Common myeloid progenitor, CD34-positive (primary cell): ENCODE data around the gene SERTAD2.

Source experiments
- CTCF ChIA-PET: fragments of 350-600 bp; sonication (Branson Sonifier 250); formaldehyde crosslinking; loops from one replicate; lab custom pipeline; 2021; ENCODE audit warnings: antibody characterized with exemption; lab: Charles Lee
- POLR2A ChIA-PET: fragments of 350-600 bp; sonication (Branson Sonifier 250); formaldehyde crosslinking; loops from one replicate; lab custom pipeline; 2021; ENCODE audit warnings: antibody characterized with exemption; lab: Charles Lee
- DNase-seq, 3 donors: peaks; one replicate each; pipeline versions ENCODE4 v3.0.0 to v3.0.0-alpha.2; 2013
- H3K27ac ChIP-seq, 2 experiments: 1 replicate in 1 of 2; 2 replicates in 1 of 2; pipeline ENCODE4 v1.7.0; 2013; ENCODE audit warnings: inconsistent platforms in 2 of 2, low read length in 2 of 2, mild to moderate bottlenecking in 2 of 2, low read depth in 1 of 2, moderate library complexity in 1 of 2; ENCODE audit not compliant: severe bottlenecking in 2 of 2, insufficient read depth in 1 of 2, poor library complexity in 1 of 2
- H3K27me3 ChIP-seq, 5 experiments: replicated peaks in 2 of 5; 1 replicate in 3 of 5; 2 replicates in 2 of 5; pipeline versions ENCODE4 v1.6.1 to v1.7.0; 2013; ENCODE audit warnings: low read length in 4 of 5, mild to moderate bottlenecking in 2 of 5, moderate library complexity in 2 of 5, inconsistent platforms in 1 of 5; ENCODE audit not compliant: insufficient read depth in 5 of 5, control insufficient read depth in 4 of 5
- H3K36me3 ChIP-seq, 4 experiments: 1 replicate in 2 of 4; 2 replicates in 2 of 4; pipeline versions ENCODE4 v1.6.1 to v1.7.0; 2013; ENCODE audit warnings: low read length in 3 of 4, control low read depth in 1 of 4, mild to moderate bottlenecking in 1 of 4; ENCODE audit not compliant: control insufficient read depth in 4 of 4, insufficient read depth in 4 of 4
- H3K4me1 ChIP-seq, 4 experiments: 1 replicate in 3 of 4; 2 replicates in 1 of 4; pipeline versions ENCODE4 v1.6.1 to v1.7.1; 2013; ENCODE audit warnings: low read length in 3 of 4, mild to moderate bottlenecking in 3 of 4, control low read depth in 1 of 4, inconsistent platforms in 1 of 4, moderate library complexity in 1 of 4; ENCODE audit not compliant: control insufficient read depth in 4 of 4, insufficient read depth in 4 of 4; ENCODE audit errors: control extremely low read depth in 1 of 4
- H3K4me3 ChIP-seq, 7 experiments: 1 replicate in 4 of 7; 2 replicates in 3 of 7; pipeline versions ENCODE4 v1.5.1 to v1.7.0; 2013; ENCODE audit warnings: mild to moderate bottlenecking in 7 of 7, low read length in 6 of 7, moderate library complexity in 6 of 7, inconsistent platforms in 2 of 7, low read depth in 2 of 7, control low read depth in 1 of 7; ENCODE audit not compliant: insufficient read depth in 4 of 7, control insufficient read depth in 1 of 7; ENCODE audit errors: extremely low read depth in 1 of 7
- H3K9me3 ChIP-seq, 5 experiments: 1 replicate in 4 of 5; 2 replicates in 1 of 5; pipeline versions ENCODE4 v1.6.1 to v1.7.1; 2013; ENCODE audit warnings: low read length in 4 of 5, mild to moderate bottlenecking in 2 of 5, inconsistent platforms in 1 of 5, low read depth in 1 of 5, moderate library complexity in 1 of 5; ENCODE audit not compliant: control insufficient read depth in 4 of 5, insufficient read depth in 2 of 5; ENCODE audit errors: control extremely low read depth in 1 of 5
- WGBS: methylation state at CpG from one replicate; pipeline ENCODE4 v1.1.5; 2013; ENCODE audit not compliant: insufficient coverage; 5-methylcytosine and 5-hydroxymethylcytosine counted together

SERTAD2 gene

DNA sequence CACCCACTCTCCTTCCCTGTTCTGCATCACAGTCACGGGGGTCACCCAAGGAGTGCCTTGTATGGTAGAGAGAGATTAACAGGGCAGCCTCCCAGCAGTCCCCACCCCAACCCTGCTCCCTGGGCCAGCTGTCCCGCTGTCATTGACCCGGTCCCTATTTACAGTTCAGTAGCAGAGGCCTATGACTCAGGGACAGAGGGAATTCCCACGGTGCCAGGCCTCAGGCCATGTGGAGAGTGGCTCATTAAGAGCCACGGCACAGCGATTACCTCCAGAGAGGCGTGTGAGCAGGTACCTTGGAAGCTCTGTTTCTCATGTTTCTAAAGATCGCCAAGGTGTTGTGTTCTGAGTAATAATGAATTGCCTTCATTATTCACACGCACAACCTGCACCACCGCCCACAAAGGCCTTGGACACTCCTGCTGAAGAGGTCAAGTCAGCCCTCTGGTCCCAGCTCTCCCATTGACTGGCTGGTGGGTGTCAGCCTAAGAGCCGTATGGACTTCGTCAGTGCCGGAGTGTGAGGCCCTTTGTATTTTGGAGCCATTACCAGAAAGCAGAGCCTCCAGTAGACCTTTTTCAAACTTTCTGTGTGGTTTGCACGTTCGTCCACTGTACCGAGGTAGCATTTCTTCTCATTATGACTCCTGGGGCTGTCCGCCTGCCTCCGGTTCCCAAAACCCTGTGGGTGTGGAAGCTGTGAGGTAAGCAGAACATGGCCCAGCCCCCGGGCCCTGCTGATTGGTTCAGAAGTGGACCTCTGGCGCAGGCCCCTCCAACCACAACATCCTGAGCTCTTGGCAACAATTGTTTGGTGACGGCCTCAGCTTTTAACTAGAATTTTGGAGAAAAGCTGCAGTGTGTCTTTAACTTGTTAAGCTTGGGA, 47.0 kb downstream of the SERTAD2 start:
- ChIA-PET CTCF (interaction anchor here (0.6 to 7.0 kb wide), 24 partner anchors 9 to 425 kb away, joined by 3 to 61 read pairs (median 4); no protein-coding TSS in a partner anchor), POLR2A (interaction anchor here (0.5 to 1.6 kb wide), 5 partner anchors 20 to 154 kb away, joined by 3 to 5 read pairs (median 3); no protein-coding TSS in a partner anchor)
- Histone ChIP-seq H3K27ac (peak overlapping the region; percentile 27 to 78), H3K27me3 (no peaks in the 10 kb centered on the region), H3K4me1 (peaks cover 10 to 33% (median 30%) of the 10 kb centered on the region in 4 experiments), H3K4me3 (peak overlapping the region in 5 of 7 experiments; percentile 25 to 70 (median 41)), H3K9me3 (peaks cover 0 to 4% (median 0%) of the 10 kb centered on the region in 5 experiments), H3K36me3 (no peaks in the 10 kb centered on the region)
- DNase-seq, result peak; percentile 95 to 98 (median 98)
- WGBS, result 22% methylated on average over 14 of the region's 21 CpGs

DNA sequence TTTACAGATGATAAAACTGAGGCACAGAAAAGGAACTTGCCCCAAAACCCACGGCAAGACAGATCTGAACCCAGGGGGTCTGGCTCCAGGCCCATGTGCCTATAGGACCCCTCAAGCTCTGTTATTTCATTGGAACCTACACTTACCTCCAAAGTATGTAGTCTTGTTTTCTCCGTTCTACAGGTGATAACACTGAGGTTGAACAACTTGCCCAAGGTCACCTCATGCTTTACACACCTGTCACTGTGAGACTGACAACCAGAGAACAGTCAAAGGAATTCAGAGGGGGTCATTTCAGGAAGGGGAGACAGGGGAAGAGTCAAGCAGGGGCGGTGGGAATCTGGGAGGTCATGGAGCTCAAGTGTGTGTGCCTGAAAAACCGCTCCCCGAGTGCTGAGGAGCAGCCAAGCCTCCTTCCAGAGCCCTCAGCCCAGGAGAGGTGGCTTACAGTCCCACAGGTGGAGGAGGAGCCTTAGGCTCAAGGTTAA, 47.7 kb downstream of the SERTAD2 start:
- peaks cover 10 to 33% (median 30%) of the 10 kb centered on the region in 4 experiments for H3K4me1 ChIP-seq
- 89% methylated on average over 5 of the region's 5 CpGs for WGBS
- no peak overlapping the region for H3K27ac ChIP-seq
- ChIA-PET POLR2A (no interaction called here), CTCF (interaction anchor here (1.0 to 7.0 kb wide), 9 partner anchors 12 to 263 kb away, joined by 3 to 61 read pairs (median 4); no protein-coding TSS in a partner anchor)
- H3K9me3 ChIP-seq, result peaks cover 0 to 4% (median 0%) of the 10 kb centered on the region in 5 experiments
- H3K27me3 ChIP-seq, result no peaks in the 10 kb centered on the region
- no peaks in the 10 kb centered on the region for H3K36me3 ChIP-seq
- no peak overlapping the region for H3K4me3 ChIP-seq
- DNase-seq, result no peak

DNA sequence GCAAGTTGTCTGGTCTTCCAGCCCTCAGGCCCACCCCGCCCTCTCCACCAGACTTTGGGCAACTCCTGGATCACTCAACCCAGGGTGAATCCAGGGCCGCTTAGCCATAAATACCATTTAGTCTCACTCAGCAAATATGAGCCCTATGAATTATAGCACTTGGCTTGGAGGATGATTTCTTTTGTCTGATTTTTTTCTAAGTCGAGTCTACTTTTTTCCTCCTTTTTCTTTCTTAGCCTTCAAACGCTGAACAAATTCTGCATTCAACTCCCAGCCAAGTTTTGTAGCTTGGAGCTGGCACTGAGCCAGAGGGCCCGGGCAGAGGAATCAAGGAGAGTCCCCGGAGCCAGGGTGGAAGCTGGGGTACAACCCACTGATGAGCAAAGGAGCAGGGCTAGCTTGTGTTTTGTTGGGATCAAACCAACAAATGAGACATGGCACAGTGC, 48.7 kb downstream of the SERTAD2 start:
- WGBS, result 97% methylated on average over 4 of the region's 6 CpGs
- Histone ChIP-seq H3K9me3 (peaks cover 0 to 4% (median 0%) of the 10 kb centered on the region in 5 experiments), H3K4me3 (no peak overlapping the region), H3K27me3 (no peaks in the 10 kb centered on the region), H3K36me3 (no peaks in the 10 kb centered on the region), H3K27ac (no peak overlapping the region), H3K4me1 (peaks cover 9 to 32% (median 30%) of the 10 kb centered on the region in 4 experiments)
- ChIA-PET POLR2A (no interaction called here), CTCF (interaction anchor here (0.7 to 7.0 kb wide), 8 partner anchors 11 to 264 kb away, joined by 3 to 61 read pairs (median 4); no protein-coding TSS in a partner anchor)
- DNase-seq, result no peak

GRCh38 chr2:64604155-64604554, 49.6 kb downstream of the SERTAD2 start:
- H3K27me3 ChIP-seq, result no peaks in the 10 kb centered on the region
- no peak overlapping the region for H3K27ac ChIP-seq
- peaks cover 7 to 27% (median 25%) of the 10 kb centered on the region in 4 experiments for H3K4me1 ChIP-seq
- no peak overlapping the region for H3K4me3 ChIP-seq
- POLR2A ChIA-PET, result no interaction called here
- DNase-seq, result no peak
- 100% methylated on average over 2 of the region's 2 CpGs for WGBS
- H3K36me3 ChIP-seq, result no peaks in the 10 kb centered on the region
- peaks cover 0 to 4% (median 0%) of the 10 kb centered on the region in 5 experiments for H3K9me3 ChIP-seq
- CTCF ChIA-PET, result interaction anchor here (7.0 kb wide), 1 partner anchor 15 kb away, joined by 61 read pairs; no protein-coding TSS in a partner anchor

DNA sequence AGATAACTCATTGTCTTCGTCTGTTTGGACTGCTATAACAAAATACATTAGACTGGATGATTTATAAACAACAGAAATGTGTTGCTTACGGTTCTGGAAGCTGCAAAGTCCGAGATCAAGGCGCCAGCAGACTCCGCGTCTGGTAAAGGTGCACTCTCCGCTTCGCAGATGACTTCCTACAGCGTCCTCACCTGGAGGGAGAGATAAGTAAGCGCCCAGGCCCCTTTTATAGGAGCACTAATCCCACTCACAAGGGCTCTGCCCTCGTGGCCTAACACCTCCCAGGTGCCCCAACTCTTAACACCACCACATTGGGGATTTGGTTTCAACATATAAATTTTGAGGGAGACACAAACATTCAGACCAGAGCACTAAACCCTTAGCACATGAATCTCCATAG, 51.3 kb downstream of the SERTAD2 start:
- H3K4me1 ChIP-seq, result peaks cover 5 to 13% (median 11%) of the 10 kb centered on the region in 4 experiments
- H3K9me3 ChIP-seq, result peaks cover 0 to 4% (median 0%) of the 10 kb centered on the region in 5 experiments
- POLR2A ChIA-PET, result no interaction called here
- WGBS, result 100% methylated on average over 10 of the region's 11 CpGs
- H3K27me3 ChIP-seq, result no peaks in the 10 kb centered on the region
- H3K4me3 ChIP-seq, result no peak overlapping the region
- no peak for DNase-seq
- CTCF ChIA-PET, result interaction anchor here (1.5 kb wide), 1 partner anchor 8 kb away, joined by 4 read pairs; no protein-coding TSS in a partner anchor
- no peak overlapping the region for H3K27ac ChIP-seq
- H3K36me3 ChIP-seq, result no peaks in the 10 kb centered on the region

DNA sequence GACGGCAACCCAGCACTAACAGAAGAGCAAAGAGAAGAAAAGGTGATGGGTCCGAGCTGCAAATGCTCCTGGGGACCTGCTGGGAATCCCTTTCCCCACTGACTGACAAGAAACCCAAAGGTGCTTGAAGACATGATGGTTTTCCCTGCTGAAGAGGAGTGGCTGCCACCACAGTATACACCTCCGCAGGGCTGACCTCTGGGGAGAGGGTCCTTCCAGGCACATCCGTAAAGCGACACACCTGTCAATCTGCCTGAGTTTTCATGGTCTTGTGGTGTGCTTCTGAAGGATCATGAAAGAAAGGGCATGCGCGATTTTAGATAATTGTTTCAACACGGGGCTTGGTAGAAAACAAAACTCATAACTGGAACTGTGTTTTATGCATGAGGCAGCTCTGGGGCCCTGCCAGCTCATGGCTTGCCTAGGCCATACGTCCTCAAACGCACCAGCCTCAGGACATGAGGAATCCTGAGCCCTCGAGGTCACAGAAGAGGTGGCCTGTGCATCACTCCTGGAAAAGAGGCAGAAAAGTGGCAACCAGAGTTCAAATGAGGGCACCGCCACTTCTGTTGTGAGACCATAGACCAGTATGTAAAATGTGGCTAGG, 51.8 kb downstream of the SERTAD2 start:
- Histone ChIP-seq H3K36me3 (no peaks in the 10 kb centered on the region), H3K4me1 (peaks cover 3 to 9% (median 6%) of the 10 kb centered on the region in 4 experiments), H3K9me3 (peaks cover 0 to 4% (median 0%) of the 10 kb centered on the region in 5 experiments), H3K27me3 (no peaks in the 10 kb centered on the region), H3K27ac (no peak overlapping the region), H3K4me3 (no peak overlapping the region)
- ChIA-PET POLR2A (no interaction called here), CTCF (interaction anchor here (0.6 to 1.5 kb wide), 4 partner anchors 8 to 48 kb away, joined by 3 to 4 read pairs (median 4); no protein-coding TSS in a partner anchor)
- DNase-seq, result no peak
- 98% methylated on average over 12 of the region's 12 CpGs for WGBS
